ENCODE data around the gene MOV10L1.

MOV10L1 gene

GRCh38 chr22:50089682-50090411 is at the start of gene MOV10L1:
Gene MOV10L1, plus strand, starts transcription at chr22:50090006. Its CDS starts 83 bp downstream, at chr22:50090089.
- peaks cover 13% of the 10 kb centered on the region for H3K36me3 Mint-ChIP-seq (ENCODE audit: low read depth)
- no peak within 1 kb of the TSS for H3K4me3 Mint-ChIP-seq
- no peak within 1 kb of the TSS for H3K27ac Mint-ChIP-seq
- peaks cover 5% of the 10 kb centered on the region for H3K4me1 Mint-ChIP-seq (ENCODE audit: low read depth)
- peaks cover 17% of the 10 kb centered on the region for H3K9me3 Mint-ChIP-seq
- intact Hi-C loops (cut with micrococcal nuclease), result no loop called here
- H3K27me3 Mint-ChIP-seq, result peaks cover 8% of the 10 kb centered on the region

- H3K4me1 Mint-ChIP-seq (ENCODE audit: low read depth), result no peaks in the 10 kb centered on the region
- no peak overlapping the region for H3K27ac Mint-ChIP-seq
- peaks cover 37% of the 10 kb centered on the region for H3K27me3 Mint-ChIP-seq
- H3K4me3 Mint-ChIP-seq, result no peak overlapping the region
- H3K36me3 Mint-ChIP-seq (ENCODE audit: low read depth), result no peaks in the 10 kb centered on the region
- intact Hi-C loops (cut with micrococcal nuclease), result no loop called here
- H3K9me3 Mint-ChIP-seq, result peaks cover 7% of the 10 kb centered on the region
Observed at GRCh38 chr22:50040717-50041116, 49.1 kb upstream of the MOV10L1 start.

- Mint-ChIP-seq H3K27ac (no peak overlapping the region), H3K9me3 (peaks cover 7% of the 10 kb centered on the region), H3K4me3 (no peak overlapping the region)
Observed at GRCh38 chr22:50041361-50042065, 48.3 kb upstream of the MOV10L1 start.

GRCh38 chr22:50044485-50045118 is 45.2 kb upstream of the MOV10L1 start:
- intact Hi-C loops (cut with micrococcal nuclease), result no loop called here
- H3K36me3 Mint-ChIP-seq (ENCODE audit: low read depth), result no peaks in the 10 kb centered on the region
- H3K9me3 Mint-ChIP-seq, result no peaks in the 10 kb centered on the region
- H3K27ac Mint-ChIP-seq, result no peak overlapping the region
- H3K4me3 Mint-ChIP-seq, result no peak overlapping the region
- no peaks in the 10 kb centered on the region for H3K4me1 Mint-ChIP-seq (ENCODE audit: low read depth)
- peaks cover 33% of the 10 kb centered on the region for H3K27me3 Mint-ChIP-seq

More at GRCh38 chr22:50041361-50042065, 48.3 kb upstream of the MOV10L1 start:
- peaks cover 35% of the 10 kb centered on the region for H3K27me3 Mint-ChIP-seq
- intact Hi-C loops (cut with micrococcal nuclease), result no loop called here
- no peaks in the 10 kb centered on the region for H3K4me1 Mint-ChIP-seq (ENCODE audit: low read depth)
- no peaks in the 10 kb centered on the region for H3K36me3 Mint-ChIP-seq (ENCODE audit: low read depth)

- no peaks in the 10 kb centered on the region for H3K4me1 Mint-ChIP-seq (ENCODE audit: low read depth)
- H3K36me3 Mint-ChIP-seq (ENCODE audit: low read depth), result no peaks in the 10 kb centered on the region
- H3K27ac Mint-ChIP-seq, result no peak overlapping the region
- H3K27me3 Mint-ChIP-seq, result peaks cover 33% of the 10 kb centered on the region
- no peaks in the 10 kb centered on the region for H3K9me3 Mint-ChIP-seq
- no peak overlapping the region for H3K4me3 Mint-ChIP-seq
- intact Hi-C loops (cut with micrococcal nuclease), result no loop called here
Observed at GRCh38 chr22:50045211-50046018, 44.4 kb upstream of the MOV10L1 start.

- no peaks in the 10 kb centered on the region for H3K9me3 Mint-ChIP-seq
- H3K27ac Mint-ChIP-seq, result no peak overlapping the region
- H3K4me1 Mint-ChIP-seq (ENCODE audit: low read depth), result no peaks in the 10 kb centered on the region
- no peak overlapping the region for H3K4me3 Mint-ChIP-seq
- intact Hi-C loops (cut with micrococcal nuclease), result no loop called here
- no peaks in the 10 kb centered on the region for H3K36me3 Mint-ChIP-seq (ENCODE audit: low read depth)
- peaks cover 34% of the 10 kb centered on the region for H3K27me3 Mint-ChIP-seq
Observed at GRCh38 chr22:50046019-50046415, 43.8 kb upstream of the MOV10L1 start.

GRCh38 chr22:50046481-50047245 is 43.1 kb upstream of the MOV10L1 start:
- Mint-ChIP-seq H3K27ac (no peak overlapping the region), H3K4me1 (ENCODE audit: low read depth) (no peaks in the 10 kb centered on the region), H3K4me3 (no peak overlapping the region), H3K9me3 (no peaks in the 10 kb centered on the region), H3K27me3 (peaks cover 35% of the 10 kb centered on the region), H3K36me3 (ENCODE audit: low read depth) (no peaks in the 10 kb centered on the region)
- intact Hi-C loops (cut with micrococcal nuclease), result no loop called here

GRCh38 chr22:50047346-50047745 is 42.5 kb upstream of the MOV10L1 start:
- Mint-ChIP-seq H3K36me3 (ENCODE audit: low read depth) (no peaks in the 10 kb centered on the region), H3K4me3 (no peak overlapping the region), H3K27me3 (peaks cover 33% of the 10 kb centered on the region), H3K27ac (no peak overlapping the region), H3K4me1 (ENCODE audit: low read depth) (no peaks in the 10 kb centered on the region), H3K9me3 (no peaks in the 10 kb centered on the region)
- intact Hi-C loops (cut with micrococcal nuclease), result no loop called here

- no peaks in the 10 kb centered on the region for H3K9me3 Mint-ChIP-seq
- no peak overlapping the region for H3K27ac Mint-ChIP-seq
- H3K4me1 Mint-ChIP-seq (ENCODE audit: low read depth), result no peaks in the 10 kb centered on the region
- intact Hi-C loops (cut with micrococcal nuclease), result no loop called here
- peaks cover 27% of the 10 kb centered on the region for H3K27me3 Mint-ChIP-seq
- no peaks in the 10 kb centered on the region for H3K36me3 Mint-ChIP-seq (ENCODE audit: low read depth)
- H3K4me3 Mint-ChIP-seq, result no peak overlapping the region
Observed at GRCh38 chr22:50048061-50048765, 41.6 kb upstream of the MOV10L1 start.

GRCh38 chr22:50048836-50049235 is 41.0 kb upstream of the MOV10L1 start:
- intact Hi-C loops (cut with micrococcal nuclease), result no loop called here
- peaks cover 26% of the 10 kb centered on the region for H3K27me3 Mint-ChIP-seq
- H3K4me1 Mint-ChIP-seq (ENCODE audit: low read depth), result no peaks in the 10 kb centered on the region
- no peak overlapping the region for H3K4me3 Mint-ChIP-seq
- H3K36me3 Mint-ChIP-seq (ENCODE audit: low read depth), result no peaks in the 10 kb centered on the region
- H3K27ac Mint-ChIP-seq, result no peak overlapping the region
- H3K9me3 Mint-ChIP-seq, result peaks cover 4% of the 10 kb centered on the region

- no peak overlapping the region for H3K27ac Mint-ChIP-seq
- peaks cover 24% of the 10 kb centered on the region for H3K27me3 Mint-ChIP-seq
- no peaks in the 10 kb centered on the region for H3K36me3 Mint-ChIP-seq (ENCODE audit: low read depth)
- intact Hi-C loops (cut with micrococcal nuclease), result no loop called here
- H3K9me3 Mint-ChIP-seq, result peaks cover 9% of the 10 kb centered on the region
- no peaks in the 10 kb centered on the region for H3K4me1 Mint-ChIP-seq (ENCODE audit: low read depth)
- H3K4me3 Mint-ChIP-seq, result no peak overlapping the region
Observed at GRCh38 chr22:50049299-50050195, 40.3 kb upstream of the MOV10L1 start.

- Mint-ChIP-seq H3K36me3 (ENCODE audit: low read depth) (no peaks in the 10 kb centered on the region), H3K27ac (no peak overlapping the region), H3K4me1 (ENCODE audit: low read depth) (no peaks in the 10 kb centered on the region), H3K4me3 (no peak overlapping the region), H3K27me3 (peaks cover 23% of the 10 kb centered on the region), H3K9me3 (peaks cover 9% of the 10 kb centered on the region)
- intact Hi-C loops (cut with micrococcal nuclease), result no loop called here
Observed at GRCh38 chr22:50051930-50052329, 37.9 kb upstream of the MOV10L1 start.

Measured in dendritic cell treated with granulocyte-macrophage colony-stimulating factor and Interleukin-4, amounts not matched to agents 40 ng/mL and 50 ng/mL, for 4 days (primary cell).